ENCODE results near the gene MANSC1. TPM values are rescaled to one million over a fixed set of nuclear protein-coding genes. Genes with fewer than 3 reads are reported as not detected.
"Not testable (repeated sequence)": the region's sequence is repeated elsewhere in the genome, so short reads cannot be mapped to it uniquely, and the experiment has no call there.

MANSC1 gene
- total and polyA plus RNA-seq, 2 donors (not counting 1 experiment from before 2014, with no cell fraction given): 0.09 to 0.32 TPM

- intact Hi-C loops (cut with micrococcal nuclease): no loop called here
- TF ChIP-seq EZH2 (IDR thresholded peaks at IDR 0.05; ENCODE audit: borderline replicate concordance, insufficient read depth, low read depth, low read length, poor library complexity, severe bottlenecking): no peak
- TF ChIP-seq, protein P1, sequence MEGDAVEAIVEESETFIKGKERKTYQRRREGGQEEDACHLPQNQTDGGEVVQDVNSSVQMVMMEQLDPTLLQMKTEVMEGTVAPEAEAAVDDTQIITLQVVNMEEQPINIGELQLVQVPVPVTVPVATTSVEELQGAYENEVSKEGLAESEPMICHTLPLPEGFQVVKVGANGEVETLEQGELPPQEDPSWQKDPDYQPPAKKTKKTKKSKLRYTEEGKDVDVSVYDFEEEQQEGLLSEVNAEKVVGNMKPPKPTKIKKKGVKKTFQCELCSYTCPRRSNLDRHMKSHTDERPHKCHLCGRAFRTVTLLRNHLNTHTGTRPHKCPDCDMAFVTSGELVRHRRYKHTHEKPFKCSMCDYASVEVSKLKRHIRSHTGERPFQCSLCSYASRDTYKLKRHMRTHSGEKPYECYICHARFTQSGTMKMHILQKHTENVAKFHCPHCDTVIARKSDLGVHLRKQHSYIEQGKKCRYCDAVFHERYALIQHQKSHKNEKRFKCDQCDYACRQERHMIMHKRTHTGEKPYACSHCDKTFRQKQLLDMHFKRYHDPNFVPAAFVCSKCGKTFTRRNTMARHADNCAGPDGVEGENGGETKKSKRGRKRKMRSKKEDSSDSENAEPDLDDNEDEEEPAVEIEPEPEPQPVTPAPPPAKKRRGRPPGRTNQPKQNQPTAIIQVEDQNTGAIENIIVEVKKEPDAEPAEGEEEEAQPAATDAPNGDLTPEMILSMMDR (IDR thresholded peaks at IDR 0.05): no peak
Observed at GRCh38 chr12:12315838-12316237, 34.2 kb downstream of the MANSC1 start.

GRCh38 chr12:12310695-12311094, 39.3 kb downstream of the MANSC1 start:
- DNase-seq; H3K4me3 Mint-ChIP-seq; intact Hi-C loops (cut with micrococcal nuclease); H3K27ac Mint-ChIP-seq; H3K9me3 Mint-ChIP-seq (ENCODE audit: insufficient read depth); CTCF ChIA-PET; H3K9me3 ChIP-seq (ENCODE audit: control extremely low read depth in 1 of 3, control insufficient read depth in 2 of 3, insufficient read depth in 1 of 3, low read length in 2 of 3); ATAC-seq (ENCODE audit: low read depth); H3K4me2 ChIP-seq (replicated peaks; ENCODE audit: low read depth, low read length, poor library complexity, severe bottlenecking); H3K27me3 ChIP-seq (replicated peaks in 1 of 4; ENCODE audit: control extremely low read depth in 1 of 4, control insufficient read depth in 3 of 4, insufficient read depth in 4 of 4, low read length in 3 of 4); H3K4me1 Mint-ChIP-seq; H3K9ac ChIP-seq (ENCODE audit: low read length); H3K4me1 ChIP-seq (ENCODE audit: control insufficient read depth in 2 of 2, insufficient read depth in 2 of 2, low read length in 2 of 2); POLR2A ChIA-PET; H3K79me2 ChIP-seq (ENCODE audit: control insufficient read depth, insufficient read depth, low read length); H3K36me3 ChIP-seq (replicated peaks in 1 of 2; ENCODE audit: control extremely low read depth in 1 of 2, control insufficient read depth in 1 of 2, extremely low read depth in 1 of 2, insufficient read depth in 2 of 2, low read length in 1 of 2); H3K27ac ChIP-seq (ENCODE audit: low read length in 2 of 2); H3K4me3 ChIP-seq (ENCODE audit: control extremely low read depth in 1 of 5, extremely low read depth in 1 of 5, insufficient read depth in 1 of 5, low read depth in 2 of 5, low read length in 4 of 5); H4K20me1 ChIP-seq (ENCODE audit: control insufficient read depth, insufficient read depth, low read length, poor library complexity, severe bottlenecking); H3K27me3 Mint-ChIP-seq; H2AFZ ChIP-seq (ENCODE audit: insufficient read depth, low read depth, low read length, poor library complexity, severe bottlenecking): not testable (repeated sequence)
- 88% methylated on average over 9 of the region's 10 CpGs for whole genome bisulfite sequencing (ENCODE audit: insufficient coverage)

More at GRCh38 chr12:12315838-12316237, 34.2 kb downstream of the MANSC1 start:
- Histone ChIP-seq H3K27ac (ENCODE audit: low read length in 2 of 2) (no peak overlapping the region), H2AFZ (ENCODE audit: insufficient read depth, low read depth, low read length, poor library complexity, severe bottlenecking) (no peak overlapping the region), H3K9me3 (ENCODE audit: control extremely low read depth in 1 of 3, control insufficient read depth in 2 of 3, insufficient read depth in 1 of 3, low read length in 2 of 3) (no peaks in the 10 kb centered on the region), H3K9ac (ENCODE audit: low read length) (no peak overlapping the region), H3K4me1 (ENCODE audit: control insufficient read depth in 2 of 2, insufficient read depth in 2 of 2, low read length in 2 of 2) (no peaks in the 10 kb centered on the region), H3K27me3 (replicated peaks in 1 of 4; ENCODE audit: control extremely low read depth in 1 of 4, control insufficient read depth in 3 of 4, insufficient read depth in 4 of 4, low read length in 3 of 4) (no peaks in the 10 kb centered on the region), H3K36me3 (replicated peaks in 1 of 2; ENCODE audit: control extremely low read depth in 1 of 2, control insufficient read depth in 1 of 2, extremely low read depth in 1 of 2, insufficient read depth in 2 of 2, low read length in 1 of 2) (no peaks in the 10 kb centered on the region), H4K20me1 (ENCODE audit: control insufficient read depth, insufficient read depth, low read length, poor library complexity, severe bottlenecking) (no peaks in the 10 kb centered on the region), H3K4me2 (replicated peaks; ENCODE audit: low read depth, low read length, poor library complexity, severe bottlenecking) (no peak overlapping the region), H3K4me3 (ENCODE audit: control extremely low read depth in 1 of 5, extremely low read depth in 1 of 5, insufficient read depth in 1 of 5, low read depth in 2 of 5, low read length in 4 of 5) (no peak overlapping the region), H3K79me2 (ENCODE audit: control insufficient read depth, insufficient read depth, low read length) (no peaks in the 10 kb centered on the region)
- POLR2A ChIA-PET: no interaction called here
- DNase-seq (no peak), ATAC-seq (ENCODE audit: low read depth) (no peak)
- H3K4me1 Mint-ChIP-seq: no peaks in the 10 kb centered on the region
- CTCF ChIA-PET: interaction anchor here (1.5 kb wide), 1 partner anchor 12 kb away, joined by 7 read pairs; no protein-coding TSS in a partner anchor
- H3K4me3 Mint-ChIP-seq: no peak overlapping the region
- H3K27me3 Mint-ChIP-seq: peaks cover 7% of the 10 kb centered on the region
- H3K27ac Mint-ChIP-seq: no peak overlapping the region
- no peaks in the 10 kb centered on the region for H3K9me3 Mint-ChIP-seq (ENCODE audit: insufficient read depth)

Data from B cell (primary cell).